ENCODE measurements around the gene FADS2. TPM values are rescaled to one million over a fixed set of nuclear protein-coding genes. Genes with fewer than 3 reads are reported as not detected.

FADS2 gene
- total RNA-seq, 1 experiment from 2014 or later = 1,097 TPM

GRCh38 chr11:61816736-61817455 is 11.2 kb upstream of the FADS2 start, which contains the start of gene FADS1:
TSS of gene FADS1 (minus strand) at chr11:61817003. CDS start at chr11:61816929, 74 bp downstream.
- H3K4me1 ChIP-seq (ENCODE audit: insufficient read depth, low read length, poor library complexity, severe bottlenecking) = peaks cover 36% of the 10 kb centered on the region
- DNase-seq (ENCODE audit: low spot score) = peak; percentile 100
- no TSS peak for BruUV-seq (replicated peaks)
- ChIA-PET POLR2A (ENCODE audit: low non-redundant PET) (interaction anchor here (0.6 kb wide), 1 partner anchor 11 kb away, joined by 3 read pairs; no protein-coding TSS in a partner anchor), CTCF (interaction anchor here (0.6 to 1.4 kb wide), 3 partner anchors 20 to 119 kb away, joined by 4 to 7 read pairs (median 5); partner anchors contain the start of gene FEN1)
- H3K27me3 ChIP-seq (replicated peaks; ENCODE audit: insufficient read depth, low read depth, low read length, poor library complexity) = no peaks in the 10 kb centered on the region
- no peaks in the 10 kb centered on the region for H3K9me3 ChIP-seq (ENCODE audit: low read depth, low read length, poor library complexity, severe bottlenecking)
- peaks cover 31% of the 10 kb centered on the region for H3K36me3 ChIP-seq (ENCODE audit: insufficient read depth, low read length, poor library complexity, severe bottlenecking)
- TF ChIP-seq CTCF (conservative IDR thresholded peaks at IDR 0.05; ENCODE audit: low read depth, low read length) = peak; percentile 92
- no peak for TF ChIP-seq EZH2 (IDR thresholded peaks at IDR 0.05; ENCODE audit: borderline replicate concordance, low read depth, low read length, poor library complexity, severe bottlenecking)
- peak within 1 kb of the TSS; percentile 78 for H3K4me3 ChIP-seq (ENCODE audit: low read depth, low read length, poor library complexity, severe bottlenecking)
- H3K27ac ChIP-seq (ENCODE audit: low read depth, low read length, poor library complexity, severe bottlenecking) = peak within 1 kb of the TSS; percentile 96
- intact Hi-C loops (cut with micrococcal nuclease; ENCODE audit: unreplicated experiment) = no loop called here

- DNase-seq (ENCODE audit: low spot score) = no peak
- peaks cover 35% of the 10 kb centered on the region for H3K4me1 ChIP-seq (ENCODE audit: insufficient read depth, low read length, poor library complexity, severe bottlenecking)
- H3K27me3 ChIP-seq (replicated peaks; ENCODE audit: insufficient read depth, low read depth, low read length, poor library complexity) = no peaks in the 10 kb centered on the region
- H3K27ac ChIP-seq (ENCODE audit: low read depth, low read length, poor library complexity, severe bottlenecking) = peak overlapping the region; percentile 96
- peaks cover 23% of the 10 kb centered on the region for H3K36me3 ChIP-seq (ENCODE audit: insufficient read depth, low read length, poor library complexity, severe bottlenecking)
- intact Hi-C loops (cut with micrococcal nuclease; ENCODE audit: unreplicated experiment) = no loop called here
- H3K9me3 ChIP-seq (ENCODE audit: low read depth, low read length, poor library complexity, severe bottlenecking) = no peaks in the 10 kb centered on the region
- CTCF ChIA-PET = interaction anchor here (1.0 kb wide), 1 partner anchor 20 kb away, joined by 5 read pairs; no protein-coding TSS in a partner anchor
- POLR2A ChIA-PET (ENCODE audit: low non-redundant PET) = interaction anchor here (0.6 kb wide), 1 partner anchor 10 kb away, joined by 3 read pairs; no protein-coding TSS in a partner anchor
- BruUV-seq (replicated peaks) = TSS peak; percentile 69
- TF ChIP-seq CTCF (conservative IDR thresholded peaks at IDR 0.05; ENCODE audit: low read depth, low read length) = no peak
- TF ChIP-seq EZH2 (IDR thresholded peaks at IDR 0.05; ENCODE audit: borderline replicate concordance, low read depth, low read length, poor library complexity, severe bottlenecking) = no peak
- H3K4me3 ChIP-seq (ENCODE audit: low read depth, low read length, poor library complexity, severe bottlenecking) = peak overlapping the region; percentile 78
Observed at GRCh38 chr11:61817471-61818202, 10.5 kb upstream of the FADS2 start.

GRCh38 chr11:61820174-61820573 is 7.9 kb upstream of the FADS2 start:
- H3K27me3 ChIP-seq (replicated peaks; ENCODE audit: insufficient read depth, low read depth, low read length, poor library complexity) = no peaks in the 10 kb centered on the region
- peaks cover 17% of the 10 kb centered on the region for H3K4me1 ChIP-seq (ENCODE audit: insufficient read depth, low read length, poor library complexity, severe bottlenecking)
- ChIA-PET POLR2A (ENCODE audit: low non-redundant PET) (no interaction called here), CTCF (no interaction called here)
- BruUV-seq (replicated peaks) = no TSS peak
- H3K4me3 ChIP-seq (ENCODE audit: low read depth, low read length, poor library complexity, severe bottlenecking) = no peak overlapping the region
- H3K27ac ChIP-seq (ENCODE audit: low read depth, low read length, poor library complexity, severe bottlenecking) = no peak overlapping the region
- TF ChIP-seq EZH2 (IDR thresholded peaks at IDR 0.05; ENCODE audit: borderline replicate concordance, low read depth, low read length, poor library complexity, severe bottlenecking) (no peak), CTCF (conservative IDR thresholded peaks at IDR 0.05; ENCODE audit: low read depth, low read length) (no peak)
- intact Hi-C loops (cut with micrococcal nuclease; ENCODE audit: unreplicated experiment) = no loop called here
- no peak for DNase-seq (ENCODE audit: low spot score)
- no peaks in the 10 kb centered on the region for H3K9me3 ChIP-seq (ENCODE audit: low read depth, low read length, poor library complexity, severe bottlenecking)
- no peaks in the 10 kb centered on the region for H3K36me3 ChIP-seq (ENCODE audit: insufficient read depth, low read length, poor library complexity, severe bottlenecking)

Data from A673 (cell line).